ENCODE measurements around the gene BRSK2.

Gene BRSK2

DNA sequence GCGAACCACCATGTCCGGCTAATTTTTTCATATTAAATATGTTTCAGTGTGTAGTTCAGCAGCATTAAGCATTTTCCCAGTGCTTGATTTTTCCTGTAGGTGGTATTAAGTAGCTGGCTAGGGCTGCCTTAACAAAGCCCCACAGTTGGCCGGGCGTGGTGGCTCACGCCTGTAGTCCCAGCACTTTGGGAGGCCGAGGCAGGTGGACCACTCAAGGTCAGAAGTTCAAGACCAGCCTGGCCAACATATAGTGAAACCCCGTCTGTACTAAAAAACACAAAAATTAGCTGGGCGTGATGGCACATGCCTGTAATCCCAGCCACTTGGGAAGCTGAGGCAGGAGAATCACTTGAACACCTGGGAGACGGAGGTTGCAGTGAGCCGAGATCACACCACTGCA, 46.8 kb upstream of the BRSK2 start:
- ATAC-seq, result no peak
- TF ChIP-seq, protein P1, sequence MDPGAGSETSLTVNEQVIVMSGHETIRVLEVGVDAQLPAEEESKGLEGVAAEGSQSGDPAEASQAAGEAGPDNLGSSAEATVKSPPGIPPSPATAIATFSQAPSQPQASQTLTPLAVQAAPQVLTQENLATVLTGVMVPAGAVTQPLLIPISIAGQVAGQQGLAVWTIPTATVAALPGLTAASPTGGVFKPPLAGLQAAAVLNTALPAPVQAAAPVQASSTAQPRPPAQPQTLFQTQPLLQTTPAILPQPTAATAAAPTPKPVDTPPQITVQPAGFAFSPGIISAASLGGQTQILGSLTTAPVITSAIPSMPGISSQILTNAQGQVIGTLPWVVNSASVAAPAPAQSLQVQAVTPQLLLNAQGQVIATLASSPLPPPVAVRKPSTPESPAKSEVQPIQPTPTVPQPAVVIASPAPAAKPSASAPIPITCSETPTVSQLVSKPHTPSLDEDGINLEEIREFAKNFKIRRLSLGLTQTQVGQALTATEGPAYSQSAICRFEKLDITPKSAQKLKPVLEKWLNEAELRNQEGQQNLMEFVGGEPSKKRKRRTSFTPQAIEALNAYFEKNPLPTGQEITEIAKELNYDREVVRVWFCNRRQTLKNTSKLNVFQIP (CRISPR knock-in tag; IDR thresholded peaks at IDR 0.05; ENCODE audit: borderline replicate concordance, low read depth), result no peak
- TF ChIP-seq, protein P2, sequence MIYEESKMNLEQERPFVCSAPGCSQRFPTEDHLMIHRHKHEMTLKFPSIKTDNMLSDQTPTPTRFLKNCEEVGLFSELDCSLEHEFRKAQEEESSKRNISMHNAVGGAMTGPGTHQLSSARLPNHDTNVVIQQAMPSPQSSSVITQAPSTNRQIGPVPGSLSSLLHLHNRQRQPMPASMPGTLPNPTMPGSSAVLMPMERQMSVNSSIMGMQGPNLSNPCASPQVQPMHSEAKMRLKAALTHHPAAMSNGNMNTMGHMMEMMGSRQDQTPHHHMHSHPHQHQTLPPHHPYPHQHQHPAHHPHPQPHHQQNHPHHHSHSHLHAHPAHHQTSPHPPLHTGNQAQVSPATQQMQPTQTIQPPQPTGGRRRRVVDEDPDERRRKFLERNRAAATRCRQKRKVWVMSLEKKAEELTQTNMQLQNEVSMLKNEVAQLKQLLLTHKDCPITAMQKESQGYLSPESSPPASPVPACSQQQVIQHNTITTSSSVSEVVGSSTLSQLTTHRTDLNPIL (CRISPR knock-in tag; IDR thresholded peaks at IDR 0.05; ENCODE audit: low read depth), result no peak
- TF ChIP-seq BACH2 (CRISPR knock-in tag; IDR thresholded peaks at IDR 0.05; ENCODE audit: borderline replicate concordance) (no peak), ESRRG (CRISPR knock-in tag; IDR thresholded peaks at IDR 0.05) (no peak), ZC3H10 (CRISPR knock-in tag; IDR thresholded peaks at IDR 0.05) (no peak), ARNTL (CRISPR knock-in tag; IDR thresholded peaks at IDR 0.05; ENCODE audit: borderline replicate concordance, low read depth) (no peak), ZFP30 (CRISPR knock-in tag; IDR thresholded peaks at IDR 0.05) (no peak), ZFP3 (CRISPR knock-in tag; IDR thresholded peaks at IDR 0.05) (no peak), OSR1 (CRISPR knock-in tag; IDR thresholded peaks at IDR 0.05) (no peak)
- TF ChIP-seq, protein P3, sequence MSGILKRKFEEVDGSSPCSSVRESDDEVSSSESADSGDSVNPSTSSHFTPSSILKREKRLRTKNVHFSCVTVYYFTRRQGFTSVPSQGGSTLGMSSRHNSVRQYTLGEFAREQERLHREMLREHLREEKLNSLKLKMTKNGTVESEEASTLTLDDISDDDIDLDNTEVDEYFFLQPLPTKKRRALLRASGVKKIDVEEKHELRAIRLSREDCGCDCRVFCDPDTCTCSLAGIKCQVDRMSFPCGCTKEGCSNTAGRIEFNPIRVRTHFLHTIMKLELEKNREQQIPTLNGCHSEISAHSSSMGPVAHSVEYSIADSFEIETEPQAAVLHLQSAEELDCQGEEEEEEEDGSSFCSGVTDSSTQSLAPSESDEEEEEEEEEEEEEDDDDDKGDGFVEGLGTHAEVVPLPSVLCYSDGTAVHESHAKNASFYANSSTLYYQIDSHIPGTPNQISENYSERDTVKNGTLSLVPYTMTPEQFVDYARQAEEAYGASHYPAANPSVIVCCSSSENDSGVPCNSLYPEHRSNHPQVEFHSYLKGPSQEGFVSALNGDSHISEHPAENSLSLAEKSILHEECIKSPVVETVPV (CRISPR knock-in tag; IDR thresholded peaks at IDR 0.05), result no peak
- TF ChIP-seq, protein P4, sequence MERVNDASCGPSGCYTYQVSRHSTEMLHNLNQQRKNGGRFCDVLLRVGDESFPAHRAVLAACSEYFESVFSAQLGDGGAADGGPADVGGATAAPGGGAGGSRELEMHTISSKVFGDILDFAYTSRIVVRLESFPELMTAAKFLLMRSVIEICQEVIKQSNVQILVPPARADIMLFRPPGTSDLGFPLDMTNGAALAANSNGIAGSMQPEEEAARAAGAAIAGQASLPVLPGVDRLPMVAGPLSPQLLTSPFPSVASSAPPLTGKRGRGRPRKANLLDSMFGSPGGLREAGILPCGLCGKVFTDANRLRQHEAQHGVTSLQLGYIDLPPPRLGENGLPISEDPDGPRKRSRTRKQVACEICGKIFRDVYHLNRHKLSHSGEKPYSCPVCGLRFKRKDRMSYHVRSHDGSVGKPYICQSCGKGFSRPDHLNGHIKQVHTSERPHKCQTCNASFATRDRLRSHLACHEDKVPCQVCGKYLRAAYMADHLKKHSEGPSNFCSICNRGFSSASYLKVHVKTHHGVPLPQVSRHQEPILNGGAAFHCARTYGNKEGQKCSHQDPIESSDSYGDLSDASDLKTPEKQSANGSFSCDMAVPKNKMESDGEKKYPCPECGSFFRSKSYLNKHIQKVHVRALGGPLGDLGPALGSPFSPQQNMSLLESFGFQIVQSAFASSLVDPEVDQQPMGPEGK (CRISPR knock-in tag; IDR thresholded peaks at IDR 0.05; ENCODE audit: borderline replicate concordance), result no peak

DNA sequence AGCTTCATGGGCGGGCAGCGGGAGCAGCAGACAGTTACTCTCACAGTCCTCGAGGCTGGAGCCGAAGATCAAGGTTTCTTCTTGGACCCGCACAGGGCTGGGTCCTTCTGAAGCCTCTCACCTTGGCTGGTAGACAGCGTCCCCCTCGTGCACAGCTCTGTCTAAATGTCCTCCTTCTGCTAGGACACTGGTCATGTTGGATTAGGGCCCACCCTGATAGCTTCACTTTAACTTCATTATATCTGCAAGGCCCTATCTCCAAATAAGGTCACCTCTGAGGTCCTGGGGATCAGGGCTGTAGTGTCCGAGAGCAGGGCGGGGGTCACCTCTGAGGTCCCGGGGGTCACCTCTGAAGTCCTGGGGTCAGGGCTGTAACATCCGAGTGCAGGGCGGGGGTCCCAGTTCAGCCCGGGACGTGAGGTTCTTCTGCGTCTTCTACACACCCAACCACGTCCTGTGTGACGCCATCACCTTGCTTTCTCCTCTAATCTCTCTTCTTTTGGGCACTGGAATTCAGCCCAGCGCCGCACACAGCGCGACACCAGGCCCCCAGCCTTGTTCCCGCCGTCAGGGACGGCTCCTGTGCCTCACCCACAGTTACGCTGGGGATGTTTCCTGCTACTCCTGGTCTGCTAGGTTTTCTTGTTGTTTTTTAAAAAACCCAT, 46.2 kb upstream of the BRSK2 start:
- TF ChIP-seq ARNTL (CRISPR knock-in tag; IDR thresholded peaks at IDR 0.05; ENCODE audit: borderline replicate concordance, low read depth), result no peak
- no peak for TF ChIP-seq ZC3H10 (CRISPR knock-in tag; IDR thresholded peaks at IDR 0.05)
- TF ChIP-seq ZNF70 (CRISPR knock-in tag; IDR thresholded peaks at IDR 0.05), result no peak
- TF ChIP-seq, protein P5, sequence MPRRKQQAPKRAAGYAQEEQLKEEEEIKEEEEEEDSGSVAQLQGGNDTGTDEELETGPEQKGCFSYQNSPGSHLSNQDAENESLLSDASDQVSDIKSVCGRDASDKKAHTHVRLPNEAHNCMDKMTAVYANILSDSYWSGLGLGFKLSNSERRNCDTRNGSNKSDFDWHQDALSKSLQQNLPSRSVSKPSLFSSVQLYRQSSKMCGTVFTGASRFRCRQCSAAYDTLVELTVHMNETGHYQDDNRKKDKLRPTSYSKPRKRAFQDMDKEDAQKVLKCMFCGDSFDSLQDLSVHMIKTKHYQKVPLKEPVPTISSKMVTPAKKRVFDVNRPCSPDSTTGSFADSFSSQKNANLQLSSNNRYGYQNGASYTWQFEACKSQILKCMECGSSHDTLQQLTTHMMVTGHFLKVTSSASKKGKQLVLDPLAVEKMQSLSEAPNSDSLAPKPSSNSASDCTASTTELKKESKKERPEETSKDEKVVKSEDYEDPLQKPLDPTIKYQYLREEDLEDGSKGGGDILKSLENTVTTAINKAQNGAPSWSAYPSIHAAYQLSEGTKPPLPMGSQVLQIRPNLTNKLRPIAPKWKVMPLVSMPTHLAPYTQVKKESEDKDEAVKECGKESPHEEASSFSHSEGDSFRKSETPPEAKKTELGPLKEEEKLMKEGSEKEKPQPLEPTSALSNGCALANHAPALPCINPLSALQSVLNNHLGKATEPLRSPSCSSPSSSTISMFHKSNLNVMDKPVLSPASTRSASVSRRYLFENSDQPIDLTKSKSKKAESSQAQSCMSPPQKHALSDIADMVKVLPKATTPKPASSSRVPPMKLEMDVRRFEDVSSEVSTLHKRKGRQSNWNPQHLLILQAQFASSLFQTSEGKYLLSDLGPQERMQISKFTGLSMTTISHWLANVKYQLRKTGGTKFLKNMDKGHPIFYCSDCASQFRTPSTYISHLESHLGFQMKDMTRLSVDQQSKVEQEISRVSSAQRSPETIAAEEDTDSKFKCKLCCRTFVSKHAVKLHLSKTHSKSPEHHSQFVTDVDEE (CRISPR knock-in tag; IDR thresholded peaks at IDR 0.05), result no peak
- TF ChIP-seq SNAI2 (CRISPR knock-in tag; IDR thresholded peaks at IDR 0.05), result no peak
- TF ChIP-seq ZFP30 (CRISPR knock-in tag; IDR thresholded peaks at IDR 0.05), result no peak
- TF ChIP-seq ESRRG (CRISPR knock-in tag; IDR thresholded peaks at IDR 0.05), result no peak
- no peak for ATAC-seq

DNA sequence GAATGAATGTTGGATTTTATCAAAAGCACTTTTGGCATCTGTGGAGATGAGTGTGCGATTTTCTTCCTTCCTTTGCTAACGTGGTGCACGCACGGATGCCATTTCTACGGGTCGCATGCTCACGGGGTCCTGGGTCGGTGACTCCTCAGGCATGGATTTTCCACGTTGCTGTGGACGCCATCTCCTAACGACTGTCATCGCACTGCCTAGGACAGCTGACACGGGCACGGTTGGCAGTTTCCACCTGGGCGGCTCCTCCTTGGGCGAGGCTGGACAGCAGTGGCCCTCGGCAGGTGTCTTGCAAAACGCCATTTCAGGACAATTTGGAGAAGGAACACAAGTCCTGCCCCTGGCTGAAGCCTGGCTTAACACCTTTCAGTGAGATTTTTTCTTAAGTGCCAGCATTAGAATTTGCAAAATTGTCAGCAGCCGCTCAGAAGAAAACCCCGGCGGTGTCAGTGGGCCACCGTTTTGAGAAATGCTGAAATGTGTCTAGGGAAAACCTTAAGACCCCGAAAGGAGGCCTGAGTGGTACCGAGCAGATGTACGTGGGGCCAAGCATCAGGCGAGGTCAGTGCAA, 45.6 kb upstream of the BRSK2 start:
- TF ChIP-seq ZNF8 (CRISPR knock-in tag; IDR thresholded peaks at IDR 0.05) (no peak), RARB (CRISPR knock-in tag; IDR thresholded peaks at IDR 0.05) (no peak), TOX (CRISPR knock-in tag; IDR thresholded peaks at IDR 0.05; ENCODE audit: borderline replicate concordance) (no peak), ESRRG (CRISPR knock-in tag; IDR thresholded peaks at IDR 0.05) (no peak), PPARA (CRISPR knock-in tag; IDR thresholded peaks at IDR 0.05; ENCODE audit: borderline replicate concordance) (no peak), ZC3H10 (CRISPR knock-in tag; IDR thresholded peaks at IDR 0.05) (no peak), OSR1 (CRISPR knock-in tag; IDR thresholded peaks at IDR 0.05) (no peak), ZFP30 (CRISPR knock-in tag; IDR thresholded peaks at IDR 0.05) (no peak), SNAI2 (CRISPR knock-in tag; IDR thresholded peaks at IDR 0.05) (no peak), GLIS3 (CRISPR knock-in tag; IDR thresholded peaks at IDR 0.05) (no peak), CSDC2 (CRISPR knock-in tag; IDR thresholded peaks at IDR 0.05) (no peak), ARNTL (CRISPR knock-in tag; IDR thresholded peaks at IDR 0.05; ENCODE audit: borderline replicate concordance, low read depth) (no peak)
- TF ChIP-seq, protein P2 (CRISPR knock-in tag; IDR thresholded peaks at IDR 0.05; ENCODE audit: low read depth), result no peak
- TF ChIP-seq, protein P4 (CRISPR knock-in tag; IDR thresholded peaks at IDR 0.05; ENCODE audit: borderline replicate concordance), result no peak
- no peak for ATAC-seq

All from SK-N-SH treated with all-trans-retinoic acid at 6 μM for 48 hours (cell line).